H1 (cell line): ENCODE data around the gene DNTT. TPM values are rescaled to one million over a fixed set of nuclear protein-coding genes. Genes with fewer than 3 reads are reported as not detected.

Experiments
- SIN3A ChIP-seq, 2 experiments: IDR thresholded peaks in 1 of 2; conservative IDR thresholded peaks in 1 of 2; 2 replicates each; pipeline ENCODE4 v1.6.1; 2011 to 2012; ENCODE audit warnings: low read length in 2 of 2, improper control_type of control experiment in 1 of 2, low read depth in 1 of 2, mild to moderate bottlenecking in 1 of 2
- TCF12 ChIP-seq: IDR thresholded peaks from 2 replicates; pipeline ENCODE4 v1.6.1; 2011; ENCODE audit warnings: low read depth, mild to moderate bottlenecking, low read length
- polyA plus RNA-seq, 7 experiments: library from polyadenylated mRNA; depleted of rRNA in 3 of 7; stranded (reverse) in 5 of 7; unstranded in 2 of 7; fragments of >200 nt in 5 of 7; fragments of 200-250 nt in 2 of 7; gene quantifications; 1 replicate in 5 of 7; 2 replicates in 1 of 7; 4 replicates in 1 of 7; pipeline versions ENCODE4 v1.2.1 to v1.2.3, GENCODE V29; 2011 to 2013; ENCODE audit warnings: missing spikeins in 2 of 7, mixed read lengths in 2 of 7
- total RNA-seq: library from RNA; stranded (reverse); fragmentation: NEBNext Ultra II Directional; extraction: Animal tissue kit (Norgen Biotek cat#: 25700); gene quantifications from 2 replicates; pipeline ENCODE4 v1.2.1, GENCODE V29; 2021

DNTT gene
- total and polyA plus RNA-seq, 2 of the 8 experiments (the other 6 are each of a cell fraction or from before 2014, with no cell fraction given) = not detected

DNA sequence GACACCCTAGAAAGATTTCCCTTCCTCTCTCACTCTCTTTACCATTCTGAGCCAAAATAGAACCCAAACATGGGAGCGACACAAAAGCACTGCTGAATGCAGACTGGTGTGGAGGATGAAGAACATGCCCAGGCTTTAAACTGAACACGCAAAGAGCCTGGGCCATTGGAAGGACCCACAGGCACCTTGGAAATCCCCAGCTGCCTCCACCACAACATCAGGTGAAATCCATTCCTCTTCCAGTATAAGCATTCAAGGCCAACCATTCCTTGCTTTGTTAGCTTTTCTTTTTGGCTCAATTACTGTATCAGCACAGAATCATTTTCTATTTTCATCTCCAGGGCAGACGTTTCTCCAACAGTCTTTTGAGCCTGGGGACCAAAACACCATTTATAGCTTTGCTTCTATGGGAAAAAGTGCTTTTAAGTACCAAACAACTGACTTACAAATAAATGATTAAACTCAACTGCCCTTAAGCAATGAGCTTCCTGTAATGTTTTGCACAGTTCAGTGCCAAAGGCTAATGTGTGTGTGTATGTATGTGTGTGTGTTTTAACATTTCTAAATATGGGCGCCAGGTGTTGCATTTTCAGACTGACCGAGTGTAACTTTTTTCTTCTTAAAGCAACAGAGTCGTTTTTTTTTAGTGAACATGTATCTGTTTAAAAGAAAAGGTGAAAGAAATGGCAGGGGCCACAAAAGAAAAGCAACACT, 16.7 kb upstream of the DNTT start (continued):
- TF ChIP-seq SIN3A (conservative IDR thresholded peaks at IDR 0.05 in 1 of 2, IDR thresholded peaks at IDR 0.05 in 1 of 2; ENCODE audit: low read depth in 1 of 2, low read length in 2 of 2) (no peak), TCF12 (no peak)
